Central memory CD8-positive, alpha-beta T cell (primary cell): Measurements from ENCODE around the gene TSPAN9.

Source experiments
- ATAC-seq: fragments of 150-1000 bp; cut with Tn5 transposase; replicated peaks from 2 replicates; pipeline ENCODE4 v1.10.0; 2022; ENCODE audit warnings: mild to moderate bottlenecking, moderate FRiP score, moderate number of reproducible peaks; ENCODE audit not compliant: poor library complexity, severe bottlenecking; ENCODE audit errors: extremely low read depth
- DNase-seq, 2 donors: peaks; one replicate each; pipeline ENCODE4 v3.0.0; 2021; ENCODE audit warnings: low spot score in 2 of 2
- H3K27ac Mint-ChIP-seq: one replicate; pipeline ENCODE4 v1.8.0; 2022; ENCODE audit warnings: low read depth, mild to moderate bottlenecking, moderate library complexity, mixed read lengths
- H3K27me3 Mint-ChIP-seq: one replicate; pipeline ENCODE4 v1.8.0; 2022; ENCODE audit warnings: mixed read lengths
- H3K36me3 Mint-ChIP-seq: one replicate; pipeline ENCODE4 v1.8.0; 2022; ENCODE audit warnings: mild to moderate bottlenecking, moderate library complexity, mixed read lengths; ENCODE audit not compliant: insufficient read depth
- H3K4me1 Mint-ChIP-seq: one replicate; pipeline ENCODE4 v1.8.0; 2022; ENCODE audit warnings: mixed read lengths
- H3K4me3 Mint-ChIP-seq: one replicate; pipeline ENCODE4 v1.8.0; 2022; ENCODE audit warnings: mild to moderate bottlenecking, moderate library complexity, mixed read lengths
- H3K9me3 Mint-ChIP-seq: one replicate; pipeline ENCODE4 v1.8.0; 2022; ENCODE audit warnings: mixed read lengths

The TSPAN9 gene

GRCh38 chr12:3321881-3322280 is 244.7 kb downstream of the TSPAN9 start:
- no peak for ATAC-seq
- no peak overlapping the region for H3K4me3 Mint-ChIP-seq
- no peaks in the 10 kb centered on the region for H3K4me1 Mint-ChIP-seq
- H3K27ac Mint-ChIP-seq: no peak overlapping the region
- no peaks in the 10 kb centered on the region for H3K36me3 Mint-ChIP-seq
- no peak for DNase-seq
- H3K27me3 Mint-ChIP-seq: peaks cover 43% of the 10 kb centered on the region
- H3K9me3 Mint-ChIP-seq: no peaks in the 10 kb centered on the region

- H3K27ac Mint-ChIP-seq: no peak overlapping the region
- ATAC-seq: no peak
- H3K36me3 Mint-ChIP-seq: no peaks in the 10 kb centered on the region
- peaks cover 48% of the 10 kb centered on the region for H3K27me3 Mint-ChIP-seq
- no peak overlapping the region for H3K4me3 Mint-ChIP-seq
- no peaks in the 10 kb centered on the region for H3K4me1 Mint-ChIP-seq
- no peaks in the 10 kb centered on the region for H3K9me3 Mint-ChIP-seq
- no peak for DNase-seq
Measured at GRCh38 chr12:3323002-3323685, 246.0 kb downstream of the TSPAN9 start.

DNA sequence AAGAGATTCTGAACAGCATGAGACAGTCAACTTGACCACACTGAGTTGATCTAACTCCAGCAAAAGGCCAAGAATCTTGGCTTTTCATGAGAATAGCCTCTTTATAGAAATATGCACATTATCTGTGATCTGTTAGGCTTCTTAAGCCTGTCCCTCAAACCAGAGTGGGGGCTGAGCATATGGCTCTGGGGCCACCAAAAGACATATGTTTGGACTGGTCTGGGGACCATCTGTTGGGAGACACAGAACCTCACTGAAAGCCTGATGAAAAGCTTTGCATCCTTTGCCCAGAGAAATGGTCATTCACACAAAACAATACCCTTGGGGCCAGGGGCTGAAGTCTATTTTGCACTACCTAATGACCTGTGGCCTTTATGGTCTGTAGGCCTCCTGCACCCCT is 248.6 kb downstream of the TSPAN9 start:
- H3K36me3 Mint-ChIP-seq: no peaks in the 10 kb centered on the region
- ATAC-seq: no peak

GRCh38 chr12:3326156-3326849 is 249.1 kb downstream of the TSPAN9 start:
- Mint-ChIP-seq H3K9me3 (no peaks in the 10 kb centered on the region), H3K4me3 (no peak overlapping the region), H3K27ac (no peak overlapping the region), H3K27me3 (peaks cover 44% of the 10 kb centered on the region), H3K4me1 (no peaks in the 10 kb centered on the region), H3K36me3 (no peaks in the 10 kb centered on the region)
- DNase-seq (no peak), ATAC-seq (no peak)

More for the DNA sequence above, 248.6 kb downstream of the TSPAN9 start:
- Mint-ChIP-seq H3K27me3 (peaks cover 46% of the 10 kb centered on the region), H3K9me3 (no peaks in the 10 kb centered on the region), H3K4me3 (no peak overlapping the region), H3K4me1 (no peaks in the 10 kb centered on the region), H3K27ac (no peak overlapping the region)
- DNase-seq: no peak

DNA sequence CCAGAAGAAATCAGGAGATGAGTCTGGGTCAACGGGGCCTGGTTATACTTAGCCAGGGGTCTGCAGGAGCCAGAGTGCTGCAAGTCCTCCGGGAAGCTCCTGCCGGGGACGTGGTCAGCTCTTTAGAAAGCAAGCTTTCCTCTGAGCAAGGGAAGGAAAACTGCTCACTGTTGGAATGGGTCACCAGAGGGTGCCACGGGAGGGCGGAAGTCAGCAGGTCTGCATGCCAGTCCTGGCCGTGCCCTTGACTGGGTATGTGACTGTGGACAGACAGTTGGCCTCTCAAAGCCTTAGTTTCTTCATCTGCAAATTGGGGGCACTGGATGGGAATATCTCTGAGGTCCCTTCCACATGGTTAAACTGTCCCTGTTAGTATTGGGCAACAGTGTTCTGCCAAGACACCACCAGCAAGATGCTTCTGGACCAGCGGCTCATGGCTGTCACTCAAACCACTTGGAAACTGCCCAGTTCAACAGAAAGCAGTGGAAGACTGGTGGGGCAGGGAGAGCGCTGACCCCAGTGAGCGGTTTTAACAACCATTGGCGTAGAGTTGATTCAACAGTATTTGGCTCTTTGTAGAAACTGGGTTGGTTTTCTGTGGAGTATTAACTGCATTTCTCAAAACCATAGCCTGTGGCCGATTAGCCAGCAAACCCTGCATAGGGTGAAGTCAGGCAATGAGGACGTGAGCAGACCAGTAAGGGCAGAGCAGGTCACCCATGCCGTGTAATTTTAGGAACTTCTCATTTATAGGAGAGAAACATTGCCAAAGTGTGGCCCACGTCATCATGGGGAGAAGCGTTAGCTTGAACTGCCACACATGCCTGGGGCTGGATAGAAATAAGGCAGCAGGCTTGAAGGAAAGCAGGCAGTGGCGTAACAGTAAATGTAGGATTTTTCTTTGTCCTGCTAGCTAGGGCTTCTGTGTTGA is 249.9 kb downstream of the TSPAN9 start:
- Mint-ChIP-seq H3K9me3 (no peaks in the 10 kb centered on the region), H3K4me1 (no peaks in the 10 kb centered on the region), H3K4me3 (no peak overlapping the region), H3K36me3 (no peaks in the 10 kb centered on the region), H3K27ac (no peak overlapping the region), H3K27me3 (peaks cover 38% of the 10 kb centered on the region)
- no peak for DNase-seq
- no peak for ATAC-seq

DNA sequence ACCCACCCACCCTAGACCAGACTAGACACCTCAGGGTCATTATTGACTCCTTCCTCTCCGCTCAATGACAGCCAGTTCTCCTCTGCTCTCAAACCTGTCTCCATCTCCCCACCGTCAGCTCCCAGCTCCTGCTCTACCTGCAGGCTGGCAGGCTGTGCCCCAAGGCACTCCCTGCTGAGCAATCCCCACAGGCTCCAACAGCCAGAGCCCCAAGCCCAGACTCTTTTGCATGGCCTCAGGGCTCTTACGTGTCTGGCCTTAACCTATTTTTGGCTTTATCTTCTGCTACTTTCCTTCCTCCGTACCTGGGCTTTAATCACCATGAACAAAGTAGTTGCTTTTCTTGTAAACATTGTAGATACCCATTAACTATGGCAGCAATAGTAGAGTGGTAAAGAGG is 250.9 kb downstream of the TSPAN9 start:
- Mint-ChIP-seq H3K4me3 (no peak overlapping the region), H3K4me1 (no peaks in the 10 kb centered on the region), H3K27me3 (peaks cover 29% of the 10 kb centered on the region), H3K36me3 (no peaks in the 10 kb centered on the region), H3K27ac (no peak overlapping the region), H3K9me3 (no peaks in the 10 kb centered on the region)
- no peak for ATAC-seq
- DNase-seq: no peak

DNA sequence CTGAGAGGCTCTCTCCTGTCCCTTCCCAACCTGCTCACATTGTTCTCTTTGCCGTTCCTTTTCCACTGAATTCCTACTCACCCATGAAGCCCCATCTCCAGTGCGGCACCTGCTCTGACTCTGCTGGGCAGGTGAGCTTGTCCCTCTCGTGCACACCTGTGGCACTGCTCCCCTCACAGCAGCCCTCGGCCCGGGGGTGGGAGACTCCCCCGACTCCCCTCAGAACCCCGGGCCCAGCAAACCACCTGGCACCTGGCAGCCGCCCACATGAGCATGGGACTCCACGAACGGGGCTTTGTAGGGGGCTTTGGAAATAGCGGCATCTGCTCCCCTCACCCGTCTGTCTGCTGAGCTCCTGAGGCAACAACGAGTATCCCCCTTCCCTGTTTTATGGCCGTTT is 251.4 kb downstream of the TSPAN9 start:
- DNase-seq (no peak), ATAC-seq (no peak)
- Mint-ChIP-seq H3K27me3 (peaks cover 29% of the 10 kb centered on the region), H3K36me3 (no peaks in the 10 kb centered on the region), H3K4me1 (no peaks in the 10 kb centered on the region), H3K9me3 (no peaks in the 10 kb centered on the region), H3K27ac (no peak overlapping the region), H3K4me3 (no peak overlapping the region)

- H3K4me3 Mint-ChIP-seq: no peak overlapping the region
- no peaks in the 10 kb centered on the region for H3K9me3 Mint-ChIP-seq
- peaks cover 29% of the 10 kb centered on the region for H3K27me3 Mint-ChIP-seq
- H3K4me1 Mint-ChIP-seq: no peaks in the 10 kb centered on the region
- DNase-seq: no peak
- no peak overlapping the region for H3K27ac Mint-ChIP-seq
- H3K36me3 Mint-ChIP-seq: no peaks in the 10 kb centered on the region
- ATAC-seq: no peak
Measured at GRCh38 chr12:3329361-3329760, 252.2 kb downstream of the TSPAN9 start.

- DNase-seq (no peak), ATAC-seq (no peak)
- H3K4me3 Mint-ChIP-seq: no peak overlapping the region
- no peaks in the 10 kb centered on the region for H3K9me3 Mint-ChIP-seq
- H3K36me3 Mint-ChIP-seq: no peaks in the 10 kb centered on the region
- H3K27me3 Mint-ChIP-seq: peaks cover 44% of the 10 kb centered on the region
- H3K4me1 Mint-ChIP-seq: no peaks in the 10 kb centered on the region
- no peak overlapping the region for H3K27ac Mint-ChIP-seq
Measured at GRCh38 chr12:3330976-3331510, 253.9 kb downstream of the TSPAN9 start.

- Mint-ChIP-seq H3K4me1 (no peaks in the 10 kb centered on the region), H3K27me3 (peaks cover 44% of the 10 kb centered on the region), H3K4me3 (no peak overlapping the region), H3K27ac (no peak overlapping the region), H3K36me3 (no peaks in the 10 kb centered on the region), H3K9me3 (no peaks in the 10 kb centered on the region)
- DNase-seq: no peak
- no peak for ATAC-seq
Measured at GRCh38 chr12:3332188-3332587, 255.0 kb downstream of the TSPAN9 start.

GRCh38 chr12:3333583-3333982 is 256.4 kb downstream of the TSPAN9 start:
- no peak for ATAC-seq
- no peak overlapping the region for H3K4me3 Mint-ChIP-seq
- no peaks in the 10 kb centered on the region for H3K9me3 Mint-ChIP-seq
- no peaks in the 10 kb centered on the region for H3K4me1 Mint-ChIP-seq
- peaks cover 34% of the 10 kb centered on the region for H3K27me3 Mint-ChIP-seq
- DNase-seq: no peak
- no peak overlapping the region for H3K27ac Mint-ChIP-seq
- no peaks in the 10 kb centered on the region for H3K36me3 Mint-ChIP-seq

- DNase-seq (no peak), ATAC-seq (no peak)
- H3K9me3 Mint-ChIP-seq: no peaks in the 10 kb centered on the region
- no peak overlapping the region for H3K4me3 Mint-ChIP-seq
- no peaks in the 10 kb centered on the region for H3K36me3 Mint-ChIP-seq
- no peaks in the 10 kb centered on the region for H3K4me1 Mint-ChIP-seq
- no peak overlapping the region for H3K27ac Mint-ChIP-seq
- H3K27me3 Mint-ChIP-seq: peaks cover 30% of the 10 kb centered on the region
Measured at GRCh38 chr12:3333991-3334391, 256.8 kb downstream of the TSPAN9 start.
